ENCODE measurements around the gene TCP1. TPM values are rescaled to one million over a fixed set of nuclear protein-coding genes. Genes with fewer than 3 reads are reported as not detected.

TCP1 gene
- total RNA-seq, 3 donors from 2014 or later (not counting 1 experiment from before 2014, with no cell fraction given) = 192 to 230 (median 218) TPM

- peaks cover 14% of the 10 kb centered on the region for H3K4me1 ChIP-seq (ENCODE audit: control insufficient read depth, insufficient read depth, low read length)
- no peak for ATAC-seq
- Mint-ChIP-seq H3K27me3 (ENCODE audit: low read depth in 2 of 2) (no peaks in the 10 kb centered on the region), H3K36me3 (peaks cover 5% of the 10 kb centered on the region), H3K4me3 (peak overlapping the region; percentile 94), H3K9me3 (no peaks in the 10 kb centered on the region), H3K27ac (peak overlapping the region; percentile 64 to 99), H3K4me1 (peaks cover 30 to 31% of the 10 kb centered on the region in 2 donors)
- H3K4me3 ChIP-seq (ENCODE audit: low read length) = no peak overlapping the region
- intact Hi-C loops (cut with micrococcal nuclease) = loop anchor here (1.0 kb wide), 1 partner anchor 33 kb away; the partner anchor contains the start of gene WTAP
- peaks cover 30% of the 10 kb centered on the region for H3K36me3 ChIP-seq (ENCODE audit: control insufficient read depth, insufficient read depth, low read length)
- TF ChIP-seq, protein P1, sequence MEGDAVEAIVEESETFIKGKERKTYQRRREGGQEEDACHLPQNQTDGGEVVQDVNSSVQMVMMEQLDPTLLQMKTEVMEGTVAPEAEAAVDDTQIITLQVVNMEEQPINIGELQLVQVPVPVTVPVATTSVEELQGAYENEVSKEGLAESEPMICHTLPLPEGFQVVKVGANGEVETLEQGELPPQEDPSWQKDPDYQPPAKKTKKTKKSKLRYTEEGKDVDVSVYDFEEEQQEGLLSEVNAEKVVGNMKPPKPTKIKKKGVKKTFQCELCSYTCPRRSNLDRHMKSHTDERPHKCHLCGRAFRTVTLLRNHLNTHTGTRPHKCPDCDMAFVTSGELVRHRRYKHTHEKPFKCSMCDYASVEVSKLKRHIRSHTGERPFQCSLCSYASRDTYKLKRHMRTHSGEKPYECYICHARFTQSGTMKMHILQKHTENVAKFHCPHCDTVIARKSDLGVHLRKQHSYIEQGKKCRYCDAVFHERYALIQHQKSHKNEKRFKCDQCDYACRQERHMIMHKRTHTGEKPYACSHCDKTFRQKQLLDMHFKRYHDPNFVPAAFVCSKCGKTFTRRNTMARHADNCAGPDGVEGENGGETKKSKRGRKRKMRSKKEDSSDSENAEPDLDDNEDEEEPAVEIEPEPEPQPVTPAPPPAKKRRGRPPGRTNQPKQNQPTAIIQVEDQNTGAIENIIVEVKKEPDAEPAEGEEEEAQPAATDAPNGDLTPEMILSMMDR (IDR thresholded peaks at IDR 0.05) = no peak
- H3K27ac ChIP-seq (ENCODE audit: low read length) = peak overlapping the region; percentile 81
- no peaks in the 10 kb centered on the region for H3K27me3 ChIP-seq (ENCODE audit: control insufficient read depth, insufficient read depth, low read length)
- DNase-seq = no peak
- 84% methylated on average over 3 of the region's 3 CpGs for WGBS (ENCODE audit: insufficient coverage)
- no peaks in the 10 kb centered on the region for H3K9me3 ChIP-seq (ENCODE audit: control insufficient read depth, insufficient read depth, low read length)
Measured at GRCh38 chr6:159760602-159761057, 28.8 kb downstream of the TCP1 start.

DNA sequence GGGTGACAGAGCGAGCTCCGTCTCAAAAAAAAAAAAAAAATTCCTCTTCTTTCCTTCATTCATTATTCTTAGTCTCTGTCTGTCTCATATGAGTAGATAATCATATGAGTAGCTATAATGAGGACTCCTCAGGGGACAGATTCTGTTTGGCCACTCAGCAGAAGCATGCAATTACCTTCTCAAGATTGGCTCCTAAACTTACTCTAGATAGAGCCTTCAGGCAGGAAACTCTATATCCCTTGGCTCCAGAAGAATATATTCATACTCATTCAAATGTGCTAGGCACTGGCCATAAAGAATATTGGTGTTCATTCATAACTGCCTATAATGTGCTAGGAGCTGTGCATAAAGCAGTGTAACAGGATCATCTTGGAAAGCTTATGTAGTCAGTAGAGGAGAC, 29.8 kb downstream of the TCP1 start:
- H3K4me3 Mint-ChIP-seq = peak overlapping the region; percentile 47
- no peak for DNase-seq
- peak overlapping the region; percentile 64 to 99 for H3K27ac Mint-ChIP-seq
- H3K36me3 ChIP-seq (ENCODE audit: control insufficient read depth, insufficient read depth, low read length) = peaks cover 37% of the 10 kb centered on the region
- H3K36me3 Mint-ChIP-seq = peaks cover 13% of the 10 kb centered on the region
- intact Hi-C loops (cut with micrococcal nuclease) = no loop called here
- no peaks in the 10 kb centered on the region for H3K27me3 Mint-ChIP-seq (ENCODE audit: low read depth in 2 of 2)
- H3K9me3 Mint-ChIP-seq = no peaks in the 10 kb centered on the region
- no peak overlapping the region for H3K4me3 ChIP-seq (ENCODE audit: low read length)
- H3K4me1 ChIP-seq (ENCODE audit: control insufficient read depth, insufficient read depth, low read length) = peaks cover 14% of the 10 kb centered on the region
- TF ChIP-seq, protein P1 (IDR thresholded peaks at IDR 0.05) = no peak
- H3K27me3 ChIP-seq (ENCODE audit: control insufficient read depth, insufficient read depth, low read length) = no peaks in the 10 kb centered on the region
- H3K9me3 ChIP-seq (ENCODE audit: control insufficient read depth, insufficient read depth, low read length) = no peaks in the 10 kb centered on the region
- no peak overlapping the region for H3K27ac ChIP-seq (ENCODE audit: low read length)
- peaks cover 30 to 31% of the 10 kb centered on the region in 2 donors for H3K4me1 Mint-ChIP-seq
- ATAC-seq = no peak
- no CpG with 5 or more reads among the region's 2 CpGs for WGBS (ENCODE audit: insufficient coverage)

- Mint-ChIP-seq H3K4me3 (no peak overlapping the region), H3K27ac (peak overlapping the region; percentile 52 to 81), H3K36me3 (peaks cover 17% of the 10 kb centered on the region), H3K27me3 (ENCODE audit: low read depth in 2 of 2) (no peaks in the 10 kb centered on the region), H3K4me1 (peaks cover 30 to 31% of the 10 kb centered on the region in 2 donors), H3K9me3 (no peaks in the 10 kb centered on the region)
- TF ChIP-seq, protein P1 (IDR thresholded peaks at IDR 0.05) = no peak
- no peak overlapping the region for H3K4me3 ChIP-seq (ENCODE audit: low read length)
- 93% methylated on average over 7 of the region's 7 CpGs for WGBS (ENCODE audit: insufficient coverage)
- H3K9me3 ChIP-seq (ENCODE audit: control insufficient read depth, insufficient read depth, low read length) = no peaks in the 10 kb centered on the region
- peaks cover 47% of the 10 kb centered on the region for H3K36me3 ChIP-seq (ENCODE audit: control insufficient read depth, insufficient read depth, low read length)
- peaks cover 14% of the 10 kb centered on the region for H3K4me1 ChIP-seq (ENCODE audit: control insufficient read depth, insufficient read depth, low read length)
- H3K27ac ChIP-seq (ENCODE audit: low read length) = no peak overlapping the region
- ATAC-seq = no peak
- no peak for DNase-seq
- intact Hi-C loops (cut with micrococcal nuclease) = no loop called here
- H3K27me3 ChIP-seq (ENCODE audit: control insufficient read depth, insufficient read depth, low read length) = no peaks in the 10 kb centered on the region
Measured at GRCh38 chr6:159758031-159759001, 31.1 kb downstream of the TCP1 start.
